ENCODE results near the gene DHX9.

DHX9 gene

DNA sequence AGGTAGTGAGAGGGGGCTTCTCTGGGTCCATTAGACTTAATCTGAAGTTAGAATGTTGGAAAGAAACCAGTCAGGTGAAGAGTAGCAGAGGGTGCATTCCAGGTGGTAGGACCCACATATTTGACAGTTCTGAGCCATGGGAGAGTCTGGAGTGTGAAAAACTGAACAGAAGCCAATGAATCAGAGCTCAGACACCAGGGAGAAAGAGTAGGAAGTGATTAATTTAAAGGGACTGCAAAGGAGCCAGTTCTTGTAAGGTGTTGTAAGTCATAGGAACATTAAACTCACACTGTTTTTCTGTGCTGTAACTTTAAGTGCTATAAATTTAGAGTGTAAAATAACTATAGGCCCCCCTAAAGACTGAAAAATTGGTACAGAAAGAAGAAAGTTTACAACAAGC is 5.9 kb upstream of the DHX9 start:
- Histone ChIP-seq H2BK120ac (ENCODE audit: insufficient read depth, low read length, poor library complexity) (no peak overlapping the region), H2AK5ac (ENCODE audit: low read length) (no peak overlapping the region), H2AFZ (ENCODE audit: insufficient read depth, low read length, poor library complexity) (no peak overlapping the region), H3K36me3 (ENCODE audit: control insufficient read depth in 1 of 2, insufficient read depth in 2 of 2, low read length in 2 of 2) (no peaks in the 10 kb centered on the region), H3K14ac (ENCODE audit: low read length) (no peak overlapping the region), H3K79me1 (ENCODE audit: low read length) (no peaks in the 10 kb centered on the region), H2BK12ac (ENCODE audit: low read length) (no peak overlapping the region), H2BK5ac (ENCODE audit: low read depth, low read length, poor library complexity) (no peak overlapping the region), H4K91ac (ENCODE audit: low read depth, low read length) (no peak overlapping the region), H3K4me1 (ENCODE audit: control insufficient read depth in 1 of 2, insufficient read depth in 2 of 2, low read length in 2 of 2) (no peaks in the 10 kb centered on the region), H3K18ac (ENCODE audit: low read length) (no peak overlapping the region), H4K8ac (ENCODE audit: low read depth, low read length) (no peak overlapping the region), H4K12ac (ENCODE audit: low read depth, low read length) (no peak overlapping the region), H3K4me2 (ENCODE audit: low read length) (no peak overlapping the region), H3K9ac (ENCODE audit: low read length) (no peak overlapping the region), H3K4ac (ENCODE audit: low read depth, low read length) (no peak overlapping the region), H3K27me3 (ENCODE audit: insufficient read depth, low read length) (no peaks in the 10 kb centered on the region), H3K27ac (ENCODE audit: low read depth, low read length) (no peak overlapping the region), H3K4me3 (ENCODE audit: low read depth, low read length) (no peak overlapping the region), H3K9me3 (ENCODE audit: insufficient read depth, low read depth, low read length) (no peaks in the 10 kb centered on the region), H3K23ac (ENCODE audit: low read length) (no peak overlapping the region), H3K79me2 (ENCODE audit: control insufficient read depth, insufficient read depth, low read length, poor library complexity) (no peaks in the 10 kb centered on the region)
- DNase-seq: no peak

GRCh38 chr1:182834326-182834725 is 4.8 kb upstream of the DHX9 start:
- WGBS (ENCODE audit: extremely low coverage, insufficient coverage, insufficient read length): no CpG with 5 or more reads among the region's 2 CpGs
- no peak overlapping the region for H2AK5ac ChIP-seq (ENCODE audit: low read length)

DNA sequence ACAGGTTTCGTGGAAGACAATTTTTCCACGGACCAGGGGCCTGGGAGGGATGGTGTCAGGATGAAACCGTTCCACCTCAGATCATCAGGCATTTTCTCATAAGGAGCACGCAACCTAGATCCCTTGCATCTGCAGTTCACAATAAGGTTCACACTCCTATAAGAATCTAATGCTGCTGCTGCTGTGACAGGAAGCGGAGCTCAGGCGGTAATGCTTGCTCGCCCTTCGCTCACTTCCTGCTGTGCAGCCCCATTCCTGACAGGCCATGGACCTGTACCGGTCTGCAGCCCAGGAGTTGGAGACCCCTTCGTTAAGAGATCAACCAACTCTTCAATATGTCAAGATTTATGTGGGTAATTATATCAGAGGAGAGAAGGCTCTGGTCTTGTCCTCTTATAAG is 3.3 kb upstream of the DHX9 start:
- Histone ChIP-seq H3K79me2 (ENCODE audit: control insufficient read depth, insufficient read depth, low read length, poor library complexity) (peaks cover 15% of the 10 kb centered on the region), H2BK120ac (ENCODE audit: insufficient read depth, low read length, poor library complexity) (no peak overlapping the region), H2BK12ac (ENCODE audit: low read length) (no peak overlapping the region), H2BK5ac (ENCODE audit: low read depth, low read length, poor library complexity) (no peak overlapping the region), H2AK5ac (ENCODE audit: low read length) (no peak overlapping the region), H3K79me1 (ENCODE audit: low read length) (peaks cover 7% of the 10 kb centered on the region), H3K4me3 (ENCODE audit: low read depth, low read length) (peak overlapping the region; percentile 13), H2AFZ (ENCODE audit: insufficient read depth, low read length, poor library complexity) (no peak overlapping the region), H3K9ac (ENCODE audit: low read length) (peak overlapping the region; percentile 33), H4K12ac (ENCODE audit: low read depth, low read length) (no peak overlapping the region), H3K27ac (ENCODE audit: low read depth, low read length) (no peak overlapping the region), H4K8ac (ENCODE audit: low read depth, low read length) (no peak overlapping the region), H3K18ac (ENCODE audit: low read length) (no peak overlapping the region), H3K4ac (ENCODE audit: low read depth, low read length) (no peak overlapping the region), H3K14ac (ENCODE audit: low read length) (no peak overlapping the region), H4K91ac (ENCODE audit: low read depth, low read length) (no peak overlapping the region), H3K9me3 (ENCODE audit: insufficient read depth, low read depth, low read length) (no peaks in the 10 kb centered on the region), H3K36me3 (ENCODE audit: control insufficient read depth in 1 of 2, insufficient read depth in 2 of 2, low read length in 2 of 2) (no peaks in the 10 kb centered on the region), H3K4me2 (ENCODE audit: low read length) (no peak overlapping the region), H3K23ac (ENCODE audit: low read length) (no peak overlapping the region), H3K4me1 (ENCODE audit: control insufficient read depth in 1 of 2, insufficient read depth in 2 of 2, low read length in 2 of 2) (peaks cover 2 to 3% of the 10 kb centered on the region in 2 experiments), H3K27me3 (ENCODE audit: insufficient read depth, low read length) (no peaks in the 10 kb centered on the region)
- no CpG with 5 or more reads among the region's 10 CpGs for WGBS (ENCODE audit: extremely low coverage, insufficient coverage, insufficient read length)
- DNase-seq: no peak

More at GRCh38 chr1:182834326-182834725, 4.8 kb upstream of the DHX9 start:
- H3K4me3 ChIP-seq (ENCODE audit: low read depth, low read length): no peak overlapping the region
- no peak overlapping the region for H2AFZ ChIP-seq (ENCODE audit: insufficient read depth, low read length, poor library complexity)
- H3K9me3 ChIP-seq (ENCODE audit: insufficient read depth, low read depth, low read length): no peaks in the 10 kb centered on the region
- no peaks in the 10 kb centered on the region for H3K27me3 ChIP-seq (ENCODE audit: insufficient read depth, low read length)
- no peak overlapping the region for H3K14ac ChIP-seq (ENCODE audit: low read length)
- no peak for DNase-seq
- no peak overlapping the region for H4K12ac ChIP-seq (ENCODE audit: low read depth, low read length)
- no peak overlapping the region for H3K27ac ChIP-seq (ENCODE audit: low read depth, low read length)
- no peak overlapping the region for H2BK12ac ChIP-seq (ENCODE audit: low read length)
- H2BK120ac ChIP-seq (ENCODE audit: insufficient read depth, low read length, poor library complexity): no peak overlapping the region
- H4K8ac ChIP-seq (ENCODE audit: low read depth, low read length): no peak overlapping the region
- H3K4me2 ChIP-seq (ENCODE audit: low read length): no peak overlapping the region
- no peak overlapping the region for H3K23ac ChIP-seq (ENCODE audit: low read length)
- peaks cover 2% of the 10 kb centered on the region for H3K79me1 ChIP-seq (ENCODE audit: low read length)
- H3K4ac ChIP-seq (ENCODE audit: low read depth, low read length): no peak overlapping the region
- H4K91ac ChIP-seq (ENCODE audit: low read depth, low read length): no peak overlapping the region
- H3K79me2 ChIP-seq (ENCODE audit: control insufficient read depth, insufficient read depth, low read length, poor library complexity): peaks cover 2% of the 10 kb centered on the region
- H3K36me3 ChIP-seq (ENCODE audit: control insufficient read depth in 1 of 2, insufficient read depth in 2 of 2, low read length in 2 of 2): no peaks in the 10 kb centered on the region
- H2BK5ac ChIP-seq (ENCODE audit: low read depth, low read length, poor library complexity): no peak overlapping the region
- H3K9ac ChIP-seq (ENCODE audit: low read length): no peak overlapping the region
- no peak overlapping the region for H3K18ac ChIP-seq (ENCODE audit: low read length)
- peaks cover 0 to 3% of the 10 kb centered on the region in 2 experiments for H3K4me1 ChIP-seq (ENCODE audit: control insufficient read depth in 1 of 2, insufficient read depth in 2 of 2, low read length in 2 of 2)

DNA sequence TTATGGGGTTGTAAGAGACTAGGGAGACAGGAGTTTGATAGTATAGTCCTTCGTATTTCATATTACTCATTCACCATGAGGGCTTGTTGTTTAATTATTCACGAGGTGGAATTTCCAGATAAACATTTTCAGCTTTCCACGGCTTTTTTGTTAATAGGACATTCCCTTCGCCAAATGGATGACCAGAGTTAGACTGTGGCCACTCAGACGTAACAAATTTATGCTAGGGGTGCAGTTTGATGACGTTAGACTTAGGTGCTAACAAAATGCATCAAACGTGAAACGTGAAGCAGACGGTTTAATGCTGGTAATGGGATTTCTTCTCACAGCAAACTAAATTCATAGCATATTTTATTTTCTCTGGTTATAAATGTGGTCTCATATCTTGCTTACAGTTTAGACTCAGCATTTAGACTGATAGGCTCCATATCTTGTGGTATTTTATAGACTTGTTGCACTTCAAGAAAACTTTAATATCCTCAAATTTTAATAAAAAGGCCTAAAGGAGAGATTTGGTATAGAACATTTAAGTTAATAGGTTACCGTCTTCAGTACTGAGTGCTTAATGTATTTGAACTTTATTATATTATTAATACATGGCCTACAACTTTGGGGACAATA is 2.3 kb downstream of the DHX9 start:
- Histone ChIP-seq H4K91ac (ENCODE audit: low read depth, low read length) (no peak overlapping the region), H2BK12ac (ENCODE audit: low read length) (no peak overlapping the region), H2BK5ac (ENCODE audit: low read depth, low read length, poor library complexity) (no peak overlapping the region), H3K4me1 (ENCODE audit: control insufficient read depth in 1 of 2, insufficient read depth in 2 of 2, low read length in 2 of 2) (peaks cover 3 to 5% of the 10 kb centered on the region in 2 experiments), H2BK120ac (ENCODE audit: insufficient read depth, low read length, poor library complexity) (no peak overlapping the region), H3K4me2 (ENCODE audit: low read length) (peak overlapping the region; percentile 58), H2AK5ac (ENCODE audit: low read length) (no peak overlapping the region), H3K14ac (ENCODE audit: low read length) (no peak overlapping the region), H3K4ac (ENCODE audit: low read depth, low read length) (peak overlapping the region; percentile 97), H2AFZ (ENCODE audit: insufficient read depth, low read length, poor library complexity) (no peak overlapping the region), H3K18ac (ENCODE audit: low read length) (no peak overlapping the region), H3K23ac (ENCODE audit: low read length) (no peak overlapping the region), H3K79me1 (ENCODE audit: low read length) (peaks cover 7% of the 10 kb centered on the region), H3K9me3 (ENCODE audit: insufficient read depth, low read depth, low read length) (no peaks in the 10 kb centered on the region), H3K79me2 (ENCODE audit: control insufficient read depth, insufficient read depth, low read length, poor library complexity) (peaks cover 36% of the 10 kb centered on the region), H3K27me3 (ENCODE audit: insufficient read depth, low read length) (no peaks in the 10 kb centered on the region), H4K8ac (ENCODE audit: low read depth, low read length) (no peak overlapping the region), H3K36me3 (ENCODE audit: control insufficient read depth in 1 of 2, insufficient read depth in 2 of 2, low read length in 2 of 2) (peaks cover 23 to 24% of the 10 kb centered on the region in 2 experiments), H3K27ac (ENCODE audit: low read depth, low read length) (no peak overlapping the region), H3K9ac (ENCODE audit: low read length) (no peak overlapping the region), H4K12ac (ENCODE audit: low read depth, low read length) (no peak overlapping the region), H3K4me3 (ENCODE audit: low read depth, low read length) (no peak overlapping the region)
- no CpG with 5 or more reads among the region's 10 CpGs for WGBS (ENCODE audit: extremely low coverage, insufficient coverage, insufficient read length)
- DNase-seq: peak in 1 of 2 donors; percentile 47
